GM19239 (cell line): ENCODE data around the gene FANCI.
A peak's percentile ranks its signal among the peaks of the same experiment; 100 is the strongest.

ENCODE experiments used
- DNase-seq: peaks from one replicate; pipeline ENCODE4 v3.0.0; 2011; ENCODE audit warnings: low spot score; ENCODE audit not compliant: insufficient read length
- FAIRE-seq: peaks from 2 replicates; lab custom pipeline; 2011; peaks lifted over from hg19 to GRCh38; lab: Jason Lieb, UNC

The FANCI gene

GRCh38 chr15:89329329-89330084, 85.7 kb downstream of the FANCI start:
- FAIRE-seq: no peak
- no peak for DNase-seq

GRCh38 chr15:89330119-89330518, 86.3 kb downstream of the FANCI start:
- DNase-seq: no peak
- FAIRE-seq: no peak

DNA sequence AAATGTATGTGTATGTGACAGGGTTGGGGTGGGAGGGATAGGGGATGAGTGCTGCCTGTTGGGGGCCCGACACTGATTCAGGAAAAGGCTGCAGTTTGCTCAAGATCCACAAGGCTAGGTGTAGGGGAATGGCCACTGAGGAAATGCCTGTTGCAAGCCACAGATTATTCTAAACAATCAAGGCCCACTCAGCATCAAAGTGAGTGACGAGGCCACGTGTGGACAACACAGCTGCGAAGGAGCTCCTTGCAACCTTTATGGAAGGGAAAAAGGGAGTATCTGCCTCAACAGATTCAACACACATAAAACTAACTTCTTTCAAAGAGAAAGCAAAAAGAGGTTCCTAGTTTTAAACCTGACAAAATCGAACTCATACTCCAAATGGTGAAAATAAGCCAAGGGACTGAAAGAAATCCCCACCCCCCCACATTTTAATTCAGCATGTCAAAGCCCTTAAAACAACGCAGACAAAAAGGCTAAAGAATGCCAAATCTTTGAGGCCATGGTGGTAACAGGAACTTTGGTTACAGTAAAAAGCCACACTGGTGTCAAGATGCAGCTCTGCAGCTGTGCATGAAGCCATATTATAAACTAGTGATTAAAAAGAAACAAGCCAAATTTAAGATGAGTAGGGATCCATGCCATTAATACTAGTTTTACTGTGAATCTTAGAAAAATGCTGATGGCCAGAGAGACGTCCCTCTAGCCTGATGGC, 87.3 kb downstream of the FANCI start:
- DNase-seq: no peak
- FAIRE-seq: no peak

DNA sequence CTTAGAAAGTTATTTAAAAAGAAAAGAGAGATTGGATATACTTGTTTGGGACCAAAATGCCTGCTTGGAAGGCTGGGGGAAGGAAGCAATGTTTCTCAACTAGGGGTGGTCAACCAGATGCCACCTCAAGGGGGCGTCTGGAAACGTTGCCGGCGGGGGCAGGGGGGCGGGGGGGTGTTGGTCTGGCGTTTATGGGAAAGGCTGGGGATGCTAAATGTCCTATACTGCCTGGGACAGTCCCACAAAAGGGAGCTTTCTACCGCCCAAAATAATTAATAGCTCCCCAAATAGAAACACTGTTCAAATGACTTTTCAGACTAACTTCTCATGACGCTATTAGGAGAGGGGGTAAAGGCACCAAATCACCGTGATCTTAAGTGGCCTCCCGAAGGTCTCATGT, 88.7 kb downstream of the FANCI start:
- peak; percentile 14 for FAIRE-seq

DNA sequence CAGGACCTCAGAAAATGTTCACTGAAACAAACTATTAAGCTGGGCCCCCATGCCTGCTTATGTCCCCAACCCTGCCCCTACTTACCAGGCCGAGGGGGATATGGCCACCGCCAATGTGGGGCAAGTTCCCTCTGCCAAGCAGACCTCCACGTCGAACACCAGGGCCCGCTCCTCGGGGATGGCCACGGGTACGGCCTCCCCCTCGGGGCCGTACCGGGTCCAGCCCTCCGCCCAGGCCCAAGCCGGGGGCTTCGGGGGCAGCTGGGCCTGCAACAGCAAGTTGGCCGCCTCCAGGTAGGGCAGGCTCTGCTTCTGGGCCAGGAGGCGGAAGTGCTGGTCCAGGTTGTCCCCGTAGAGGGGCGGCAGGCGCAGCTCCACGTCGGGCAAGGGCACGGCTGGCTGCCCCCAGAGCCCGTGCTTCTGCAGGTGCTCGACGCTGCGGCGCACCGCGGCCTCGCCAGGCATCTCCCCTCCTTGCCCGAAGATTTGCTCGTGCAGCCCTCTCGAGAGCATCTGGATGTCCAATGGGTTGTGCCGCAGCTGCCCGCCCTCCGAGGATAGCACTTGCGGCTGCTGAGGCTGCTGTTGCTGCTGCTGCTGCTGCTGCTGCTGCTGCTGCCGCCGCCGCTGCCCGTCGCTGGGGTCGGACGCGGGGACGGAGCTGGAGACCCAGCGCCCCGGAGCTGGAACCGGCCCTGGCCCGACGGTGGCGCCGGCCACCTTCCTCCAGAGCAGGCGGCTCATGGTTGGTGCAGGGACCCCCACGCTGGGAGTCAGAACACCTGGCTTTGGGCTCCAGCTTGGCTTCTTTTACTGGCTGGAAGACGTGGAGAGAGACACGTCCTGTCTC, 89.5 kb downstream of the FANCI start:
- no peak for DNase-seq
- FAIRE-seq: no peak

More for the DNA sequence above, 88.7 kb downstream of the FANCI start:
- no peak for DNase-seq

- FAIRE-seq (no peak), DNase-seq (no peak)
Measured at GRCh38 chr15:89333959-89334509, 90.3 kb downstream of the FANCI start.

GRCh38 chr15:89334510-89335297, 90.9 kb downstream of the FANCI start, which contains the start of gene POLG:
POLG (minus strand) TSS chr15:89334824; CDS start chr15:89333754, 1,070 bp downstream.
- peak; percentile 98 for DNase-seq
- FAIRE-seq: peak; percentile 93

GRCh38 chr15:89335298-89336041, 91.7 kb downstream of the FANCI start:
- DNase-seq (no peak), FAIRE-seq (peak; percentile 4)

GRCh38 chr15:89338036-89338435, 94.3 kb downstream of the FANCI start:
- no peak for FAIRE-seq
- DNase-seq: no peak

GRCh38 chr15:89340573-89340972, 96.8 kb downstream of the FANCI start:
- DNase-seq (no peak), FAIRE-seq (no peak)

- no peak for FAIRE-seq
- DNase-seq: no peak
Measured at GRCh38 chr15:89341316-89342005, 97.7 kb downstream of the FANCI start.

GRCh38 chr15:89342840-89343239, 99.1 kb downstream of the FANCI start:
- FAIRE-seq (no peak), DNase-seq (no peak)

- no peak for DNase-seq
- FAIRE-seq: no peak
Measured at GRCh38 chr15:89345248-89345647, 101.5 kb downstream of the FANCI start.

- DNase-seq: no peak
- no peak for FAIRE-seq
Measured at GRCh38 chr15:89346516-89347231, 102.9 kb downstream of the FANCI start.

GRCh38 chr15:89349206-89349558, 105.4 kb downstream of the FANCI start:
- FAIRE-seq: no peak
- DNase-seq: no peak

DNA sequence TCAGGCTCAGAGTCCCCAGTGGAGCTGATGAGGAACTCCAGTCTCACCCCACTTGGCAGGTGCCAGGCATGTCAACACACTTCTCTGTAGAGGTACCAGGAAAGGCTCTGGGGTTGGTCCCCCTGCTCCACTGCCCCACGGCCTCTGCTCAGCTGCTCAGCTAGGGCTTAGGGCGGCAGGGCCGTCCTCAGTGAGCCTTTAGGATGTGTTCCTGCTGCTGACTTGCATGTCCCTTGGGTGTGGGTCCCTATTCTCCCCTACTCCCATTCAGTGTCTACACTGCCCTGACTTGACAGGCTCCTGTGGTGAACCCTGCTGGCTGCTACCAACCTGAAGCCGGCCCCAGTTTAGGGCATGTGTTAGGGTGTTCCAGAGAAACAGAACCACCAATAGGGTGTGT, 108.7 kb downstream of the FANCI start:
- no peak for FAIRE-seq
- DNase-seq: no peak

DNA sequence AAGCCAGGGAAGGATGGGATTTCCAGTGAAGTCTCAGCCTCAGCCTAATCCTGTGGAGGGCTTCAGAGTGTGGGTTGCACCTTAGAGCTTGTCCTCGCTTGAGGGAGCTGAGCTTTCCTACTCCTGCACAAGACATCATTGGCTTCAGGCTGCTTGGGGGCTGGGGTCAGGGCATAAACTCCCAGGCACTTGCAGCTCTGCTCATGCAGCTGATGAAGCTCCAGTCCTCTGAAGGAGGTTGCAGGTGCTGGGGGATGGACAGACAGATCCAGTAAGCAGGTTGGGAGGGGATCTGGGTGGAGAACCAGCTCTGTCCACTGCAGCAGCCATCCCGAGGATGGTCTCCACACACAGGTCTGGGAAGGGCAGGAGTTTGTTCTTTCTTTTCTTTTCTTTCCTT, 110.2 kb downstream of the FANCI start:
- FAIRE-seq: no peak

More for the DNA sequence above, 110.2 kb downstream of the FANCI start:
- DNase-seq: no peak
